A549 (cell line): ENCODE results near the gene PAN3. TPM values are rescaled to one million over a fixed set of nuclear protein-coding genes. Genes with fewer than 3 reads are reported as not detected.

Experiments used
- ATAC-seq, 2 experiments: fragments of 200-7000 bp in 1 of 2; fragments of >200 bp in 1 of 2; cut with Nextera tagmentation in 1 of 2; cut with Tn5 transposase in 1 of 2; 3 replicates each; pipeline versions ENCODE4 v1.8.0 to v1.9.1; 2018 to 2020; ENCODE audit warnings: mild to moderate bottlenecking in 1 of 2, moderate library complexity in 1 of 2
- CTCF ChIA-PET: fragments of 300-600 bp; sonication (Branson Sonifier 250); formaldehyde crosslinking; extraction: SDS; loops from one replicate; lab custom pipeline; 2021; ENCODE audit warnings: antibody characterized with exemption, inconsistent platforms; lab: Yijun Ruan, JAX
- POLR2A ChIA-PET: fragments of 350-600 bp; formaldehyde crosslinking; extraction: SDS; loops from one replicate; lab custom pipeline; 2021; ENCODE audit warnings: antibody characterized with exemption, inconsistent platforms; lab: Yijun Ruan, JAX
- DNase-seq, 2 experiments: peaks; one replicate each; pipeline versions ENCODE4 v3.0.0 to v3.0.0-alpha.2; 2011 to 2016; ENCODE audit warnings: low read depth in 1 of 2, low spot score in 1 of 2
- FAIRE-seq: peaks from 2 replicates; lab custom pipeline; 2011; peaks lifted over from hg19 to GRCh38; lab: Jason Lieb, UNC
- H3K27ac ChIP-seq, 2 experiments: fragments of >200 bp; sonication (Bioruptor Twin); formaldehyde crosslinking; 3 replicates each; pipeline ENCODE4 v1.5.1; 2016 to 2017
- H3K4me1 ChIP-seq: fragments of >200 bp; sonication (Bioruptor Twin); formaldehyde crosslinking; 3 replicates; pipeline ENCODE4 v1.6.1; 2016
- H3K4me2 ChIP-seq: fragments of >200 bp; sonication (Bioruptor Twin); formaldehyde crosslinking; 3 replicates; pipeline ENCODE4 v1.6.1; 2016
- H3K4me3 ChIP-seq: fragments of >200 bp; sonication (Bioruptor Twin); formaldehyde crosslinking; 3 replicates; pipeline ENCODE4 v1.5.1; 2016
- H3K9me3 ChIP-seq: fragments of >200 bp; sonication (Bioruptor Twin); formaldehyde crosslinking; 3 replicates; pipeline ENCODE4 v1.6.1; 2016
- BHLHE40 ChIP-seq: IDR thresholded peaks from 2 replicates; pipeline ENCODE4 v1.6.1; 2012; ENCODE audit warnings: low read depth, low read length, inconsistent platforms
- CEBPB ChIP-seq, 2 experiments: fragments of >200 bp in 1 of 2; sonication (Bioruptor Twin) in 1 of 2; formaldehyde crosslinking in 1 of 2; IDR thresholded peaks; 2 replicates each; pipeline ENCODE4 v1.6.1; 2012 to 2016
- EHF ChIP-seq: fragments of 250-450 bp; sonication (Bioruptor Pico); IDR thresholded peaks from 2 replicates; pipeline ENCODE4 v1.5.0; 2020; ENCODE audit warnings: mild to moderate bottlenecking
- ESRRA ChIP-seq: fragments of 150-350 bp; IDR thresholded peaks from 2 replicates; pipeline ENCODE4 v1.6.1; 2014; ENCODE audit warnings: mild to moderate bottlenecking, low read length, borderline replicate concordance
- GATA3 ChIP-seq: IDR thresholded peaks from 2 replicates; pipeline ENCODE4 v1.6.1; 2012; ENCODE audit warnings: borderline replicate concordance
- HES2 ChIP-seq: fragments of >200 bp; sonication (Bioruptor Twin); formaldehyde crosslinking; IDR thresholded peaks from 2 replicates; pipeline ENCODE4 v1.6.1; 2016
- HOXB5 ChIP-seq: fragments of 250-450 bp; sonication (Bioruptor Pico); IDR thresholded peaks from 2 replicates; pipeline ENCODE4 v1.5.0; 2020; ENCODE audit warnings: mild to moderate bottlenecking, moderate library complexity
- JUNB ChIP-seq: fragments of >200 bp; sonication (Bioruptor Twin); formaldehyde crosslinking; IDR thresholded peaks from 2 replicates; pipeline ENCODE4 v1.6.1; 2016
- KDM5A ChIP-seq: fragments of 200-600 bp; sonication (generic); IDR thresholded peaks from 2 replicates; pipeline ENCODE4 v1.6.1; 2016; ENCODE audit warnings: antibody characterized with exemption, mild to moderate bottlenecking
- MAFK ChIP-seq: fragments of 450-650 bp; IDR thresholded peaks from 2 replicates; pipeline ENCODE4 v1.6.1; 2014; ENCODE audit not compliant: partially characterized antibody
- MAZ ChIP-seq: fragments of 150-350 bp; IDR thresholded peaks from 2 replicates; pipeline ENCODE4 v1.6.1; 2014; ENCODE audit warnings: antibody characterized with exemption, low read depth, low read length, borderline replicate concordance
- POLR2AphosphoS2 ChIP-seq: conservative IDR thresholded peaks from 2 replicates; pipeline ENCODE4 v1.6.1; 2012; ENCODE audit warnings: low read length, improper control_type of control experiment, inconsistent platforms
- RARB ChIP-seq: fragments of 250-450 bp; sonication (Bioruptor Pico); IDR thresholded peaks from 2 replicates; pipeline ENCODE4 v1.8.0; 2021; ENCODE audit warnings: mild to moderate bottlenecking, moderate library complexity
- TP53 ChIP-seq: fragments of 250-450 bp; sonication (Bioruptor Pico); IDR thresholded peaks from 2 replicates; pipeline ENCODE4 v1.5.0; 2021; ENCODE audit warnings: mild to moderate bottlenecking, moderate library complexity
- ZSCAN20 ChIP-seq: fragments of 250-450 bp; sonication (Bioruptor Pico); IDR thresholded peaks from 2 replicates; pipeline ENCODE4 v1.8.0; 2022; ENCODE audit warnings: mild to moderate bottlenecking, moderate library complexity
- WGBS: methylation state at CpG from one replicate; pipeline ENCODE4 v1.1.6; 2017; ENCODE audit errors: missing lambda C conversion rate; 5-methylcytosine and 5-hydroxymethylcytosine counted together
- polyA plus RNA-seq, 4 experiments: library from polyadenylated mRNA; depleted of rRNA in 3 of 4; stranded (reverse); fragments of >200 nt; fragmentation: RNase III in 1 of 4; extraction: RNeasy Plus Mini Kit Qiagen cat#74134 plus additional on column Dnase treatment in 1 of 4; gene quantifications; 2 replicates in 3 of 4; 3 replicates in 1 of 4; pipeline ENCODE4 v1.2.3, GENCODE V29; 2011 to 2017
- TF ChIP-seq, protein P1 (sequence below): fragments of >200 bp; sonication (Bioruptor Twin); formaldehyde crosslinking; IDR thresholded peaks from 3 replicates; pipeline ENCODE4 v1.5.1; 2016
- TF ChIP-seq, protein P2 (sequence below): IDR thresholded peaks from 2 replicates; pipeline ENCODE4 v1.6.1; 2012; ENCODE audit warnings: low read depth, borderline replicate concordance
- TF ChIP-seq, protein P3 (sequence below): fragments of 450-650 bp; IDR thresholded peaks from 2 replicates; pipeline ENCODE4 v1.6.1; 2014; ENCODE audit warnings: antibody characterized with exemption

The PAN3 gene
- polyA plus RNA-seq, 2 of the 4 experiments (the other 2 are of a cell fraction), result 6.2 to 13.9 TPM

GRCh38 chr13:28161370-28161769, 23.0 kb downstream of the PAN3 start:
- Histone ChIP-seq H3K4me3 (no peak overlapping the region), H3K9me3 (0 out of 3 replicates have a peak, but pooled peaks cover 4% of the 10 kb centered on the region), H3K27ac (no peak overlapping the region), H3K4me2 (no peak overlapping the region; the same call in 2 of the 3 replicates), H3K4me1 (peaks cover 12% of the 10 kb centered on the region; the same call in 2 of the 3 replicates)
- CTCF ChIA-PET, result no interaction called here
- FAIRE-seq, result no peak
- TF ChIP-seq HOXB5 (CRISPR knock-in tag), result no peak
- TF ChIP-seq RARB (CRISPR knock-in tag), result no peak
- no peak for TF ChIP-seq ZSCAN20 (CRISPR knock-in tag)
- no peak for TF ChIP-seq POLR2AphosphoS2
- TF ChIP-seq EHF (CRISPR knock-in tag), result no peak
- TF ChIP-seq ESRRA, result no peak
- TF ChIP-seq, protein P1, sequence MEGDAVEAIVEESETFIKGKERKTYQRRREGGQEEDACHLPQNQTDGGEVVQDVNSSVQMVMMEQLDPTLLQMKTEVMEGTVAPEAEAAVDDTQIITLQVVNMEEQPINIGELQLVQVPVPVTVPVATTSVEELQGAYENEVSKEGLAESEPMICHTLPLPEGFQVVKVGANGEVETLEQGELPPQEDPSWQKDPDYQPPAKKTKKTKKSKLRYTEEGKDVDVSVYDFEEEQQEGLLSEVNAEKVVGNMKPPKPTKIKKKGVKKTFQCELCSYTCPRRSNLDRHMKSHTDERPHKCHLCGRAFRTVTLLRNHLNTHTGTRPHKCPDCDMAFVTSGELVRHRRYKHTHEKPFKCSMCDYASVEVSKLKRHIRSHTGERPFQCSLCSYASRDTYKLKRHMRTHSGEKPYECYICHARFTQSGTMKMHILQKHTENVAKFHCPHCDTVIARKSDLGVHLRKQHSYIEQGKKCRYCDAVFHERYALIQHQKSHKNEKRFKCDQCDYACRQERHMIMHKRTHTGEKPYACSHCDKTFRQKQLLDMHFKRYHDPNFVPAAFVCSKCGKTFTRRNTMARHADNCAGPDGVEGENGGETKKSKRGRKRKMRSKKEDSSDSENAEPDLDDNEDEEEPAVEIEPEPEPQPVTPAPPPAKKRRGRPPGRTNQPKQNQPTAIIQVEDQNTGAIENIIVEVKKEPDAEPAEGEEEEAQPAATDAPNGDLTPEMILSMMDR, result no peak
- no peak for TF ChIP-seq KDM5A
- TF ChIP-seq MAZ, result no peak
- TF ChIP-seq, protein P2, sequence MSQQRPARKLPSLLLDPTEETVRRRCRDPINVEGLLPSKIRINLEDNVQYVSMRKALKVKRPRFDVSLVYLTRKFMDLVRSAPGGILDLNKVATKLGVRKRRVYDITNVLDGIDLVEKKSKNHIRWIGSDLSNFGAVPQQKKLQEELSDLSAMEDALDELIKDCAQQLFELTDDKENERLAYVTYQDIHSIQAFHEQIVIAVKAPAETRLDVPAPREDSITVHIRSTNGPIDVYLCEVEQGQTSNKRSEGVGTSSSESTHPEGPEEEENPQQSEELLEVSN, result no peak
- TF ChIP-seq, protein P3, sequence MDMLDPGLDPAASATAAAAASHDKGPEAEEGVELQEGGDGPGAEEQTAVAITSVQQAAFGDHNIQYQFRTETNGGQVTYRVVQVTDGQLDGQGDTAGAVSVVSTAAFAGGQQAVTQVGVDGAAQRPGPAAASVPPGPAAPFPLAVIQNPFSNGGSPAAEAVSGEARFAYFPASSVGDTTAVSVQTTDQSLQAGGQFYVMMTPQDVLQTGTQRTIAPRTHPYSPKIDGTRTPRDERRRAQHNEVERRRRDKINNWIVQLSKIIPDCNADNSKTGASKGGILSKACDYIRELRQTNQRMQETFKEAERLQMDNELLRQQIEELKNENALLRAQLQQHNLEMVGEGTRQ, result no peak
- DNase-seq, result no peak
- no peak for ATAC-seq
- WGBS, result 50% methylated on average over 1 of the region's 1 CpG
- POLR2A ChIA-PET, result no interaction called here

- Histone ChIP-seq H3K4me3 (no peak overlapping the region), H3K4me2 (no peak overlapping the region), H3K9me3 (no peaks in the 10 kb centered on the region), H3K4me1 (peaks cover 12% of the 10 kb centered on the region; the same call in 2 of the 3 replicates), H3K27ac (no peak overlapping the region)
- no peak for FAIRE-seq
- POLR2A ChIA-PET, result no interaction called here
- WGBS, result 96% methylated on average over 4 of the region's 4 CpGs
- DNase-seq, result no peak
- TF ChIP-seq MAFK (no peak), GATA3 (no peak), TP53 (no peak), HES2 (no peak), BHLHE40 (no peak), CEBPB (IDR thresholded peaks at IDR 0.05) (no peak), JUNB (no peak)
- TF ChIP-seq, protein P3, result no peak
- ATAC-seq, result no peak
- CTCF ChIA-PET, result no interaction called here
Measured at GRCh38 chr13:28163587-28163986, 25.2 kb downstream of the PAN3 start.

GRCh38 chr13:28166257-28166656, 27.9 kb downstream of the PAN3 start:
- H3K4me1 ChIP-seq, result peaks cover 5% of the 10 kb centered on the region; the same call in 2 of the 3 replicates
- H3K4me2 ChIP-seq, result no peak overlapping the region
- TF ChIP-seq TP53 (no peak), KDM5A (no peak), CEBPB (IDR thresholded peaks at IDR 0.05) (no peak)
- TF ChIP-seq, protein P3, result no peak
- 91% methylated on average over 1 of the region's 1 CpG for WGBS
- CTCF ChIA-PET, result no interaction called here
- POLR2A ChIA-PET, result no interaction called here
- FAIRE-seq, result no peak
- H3K9me3 ChIP-seq, result no peaks in the 10 kb centered on the region
- no peak for ATAC-seq
- H3K4me3 ChIP-seq, result no peak overlapping the region
- no peak overlapping the region for H3K27ac ChIP-seq
- no peak for DNase-seq
